GM23338 (cell line): ENCODE results near the gene MAST3.

Source experiments
- CTCF ChIP-seq, 2 experiments: fragments of 200-600 bp in 1 of 2; sonication (generic) in 1 of 2; conservative IDR thresholded peaks; 2 replicates each; pipeline versions ENCODE4 v1.5.1 to v1.6.1; 2016 to 2017; ENCODE audit warnings: antibody characterized with exemption in 2 of 2, low read depth in 2 of 2, mild to moderate bottlenecking in 2 of 2, moderate library complexity in 1 of 2
- EZH2 ChIP-seq: fragments of 200-600 bp; sonication (generic); IDR thresholded peaks from one replicate; pipeline ENCODE4 v1.8.0; 2017; ENCODE audit warnings: antibody characterized with exemption, mild to moderate bottlenecking, low read depth; ENCODE audit not compliant: unreplicated experiment
- NANOG ChIP-seq: IDR thresholded peaks from 2 replicates; pipeline ENCODE4 v1.6.1; 2016; ENCODE audit warnings: antibody characterized with exemption, borderline replicate concordance

GRCh38 chr19:18058208-18059009 is 39.2 kb upstream of the MAST3 start:
- TF ChIP-seq EZH2 (no peak), CTCF (conservative IDR thresholded peaks at IDR 0.05; ENCODE audit: low read depth in 2 of 2) (peak; percentile 89 to 95), NANOG (no peak)
